HG02938 (cell line): ENCODE measurements around the gene WDR45.

Source experiments
- ATAC-seq: cut with Tn5 transposase; IDR thresholded peaks from one replicate; pipeline ENCODE4 v1.9.1; 2021; ENCODE audit warnings: mild to moderate bottlenecking, moderate library complexity; ENCODE audit not compliant: unreplicated experiment

Gene WDR45

DNA sequence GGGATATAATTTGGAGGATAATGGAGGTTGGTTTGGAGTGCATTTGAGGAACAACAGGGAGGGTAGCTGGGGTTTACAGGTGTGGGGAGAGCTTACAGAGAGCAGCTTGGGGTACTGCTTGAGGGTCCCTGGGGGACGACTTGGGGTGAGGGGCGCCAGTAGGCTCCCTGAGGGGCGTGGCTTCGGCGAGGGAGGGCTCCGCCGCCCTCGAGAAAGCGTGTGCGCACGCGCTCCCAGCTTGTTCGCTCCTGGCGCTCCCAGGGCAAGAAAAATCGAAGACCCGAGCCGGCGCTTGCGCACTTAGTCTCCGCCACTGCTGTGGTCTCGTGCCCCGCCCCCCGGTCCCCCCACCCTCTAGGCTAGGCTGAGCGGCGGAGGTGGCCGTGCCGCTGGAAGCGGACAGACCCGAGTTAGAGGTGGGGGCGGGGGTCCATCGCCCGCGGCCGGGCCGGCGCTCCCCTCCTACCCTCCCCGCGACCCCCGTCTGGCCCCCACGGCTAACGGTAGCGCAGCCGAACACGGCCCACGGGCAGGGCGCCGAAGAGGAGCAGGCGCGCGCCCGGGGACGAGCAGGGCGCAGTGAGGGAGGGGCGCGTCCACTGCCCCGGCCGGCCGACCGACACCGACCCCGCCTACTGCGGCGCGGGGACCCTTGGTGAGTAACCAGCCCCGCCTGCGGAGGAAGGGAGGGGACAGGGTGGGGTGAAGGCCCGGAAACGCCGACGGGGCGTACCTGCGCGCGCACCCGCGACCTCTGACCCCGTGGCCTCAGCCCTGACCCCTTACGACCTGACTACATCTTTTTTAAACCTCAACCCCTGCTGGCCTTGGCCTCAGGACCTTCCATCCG lies 26.2 kb downstream of the WDR45 start:
- no peak for ATAC-seq

DNA sequence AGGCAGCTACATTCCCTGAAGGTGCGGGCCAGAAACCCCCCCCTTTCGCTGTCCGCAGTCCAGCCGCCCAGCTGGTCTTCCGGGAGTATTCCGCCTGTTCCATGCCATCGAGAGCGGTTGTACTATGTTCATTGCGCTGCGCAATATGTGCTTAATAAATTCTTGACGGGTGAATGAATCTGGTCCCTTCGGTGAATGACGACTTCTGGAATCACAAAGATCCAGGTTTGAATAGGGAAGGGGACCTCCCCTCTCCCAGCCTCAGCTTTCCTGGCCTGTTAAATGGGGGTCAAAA lies 35.8 kb downstream of the WDR45 start:
- no peak for ATAC-seq

DNA sequence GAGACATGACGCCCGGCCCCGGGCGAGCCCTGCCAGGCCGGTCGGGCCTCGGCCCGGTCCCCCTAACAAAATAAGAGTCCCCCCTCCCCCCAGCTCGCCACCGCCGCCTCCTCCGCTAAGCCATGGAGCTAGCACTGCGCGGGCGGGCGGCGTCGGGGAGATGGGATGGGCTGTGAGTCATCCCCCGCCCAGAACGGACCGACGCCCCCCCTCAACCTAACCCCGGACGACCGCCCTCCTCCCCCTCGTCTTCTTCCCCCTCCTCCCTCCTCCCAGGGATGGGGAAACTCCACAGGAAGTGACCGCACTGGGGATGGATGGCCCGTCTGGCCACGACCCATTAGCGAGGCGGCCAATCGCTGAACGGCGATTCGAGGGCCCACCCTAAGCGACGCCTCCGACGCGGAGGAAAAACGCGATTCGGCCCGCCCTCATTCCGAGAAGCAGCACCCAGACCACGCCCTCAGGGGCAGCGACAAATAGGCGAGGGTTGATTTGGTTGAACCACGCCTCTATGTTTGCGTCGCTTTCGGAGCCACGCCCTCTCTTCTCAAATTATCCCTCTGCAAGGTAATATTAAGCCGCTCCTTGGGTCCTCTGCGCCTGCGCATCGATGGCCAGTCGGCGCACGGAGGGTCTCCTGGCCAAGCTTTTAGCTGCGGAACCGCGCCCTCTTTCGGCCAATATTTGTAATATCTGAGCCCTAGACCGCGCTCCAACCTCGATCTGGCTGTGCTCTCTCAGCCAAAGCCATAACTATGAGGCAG lies 36.3 kb downstream of the WDR45 start, which contains the start of gene TFE3:
TSS of gene TFE3 (minus strand) at position 138 of the 767 bp plus-strand sequence. CDS start at position 7, 131 bp downstream.
- peak; percentile 84 for ATAC-seq

DNA sequence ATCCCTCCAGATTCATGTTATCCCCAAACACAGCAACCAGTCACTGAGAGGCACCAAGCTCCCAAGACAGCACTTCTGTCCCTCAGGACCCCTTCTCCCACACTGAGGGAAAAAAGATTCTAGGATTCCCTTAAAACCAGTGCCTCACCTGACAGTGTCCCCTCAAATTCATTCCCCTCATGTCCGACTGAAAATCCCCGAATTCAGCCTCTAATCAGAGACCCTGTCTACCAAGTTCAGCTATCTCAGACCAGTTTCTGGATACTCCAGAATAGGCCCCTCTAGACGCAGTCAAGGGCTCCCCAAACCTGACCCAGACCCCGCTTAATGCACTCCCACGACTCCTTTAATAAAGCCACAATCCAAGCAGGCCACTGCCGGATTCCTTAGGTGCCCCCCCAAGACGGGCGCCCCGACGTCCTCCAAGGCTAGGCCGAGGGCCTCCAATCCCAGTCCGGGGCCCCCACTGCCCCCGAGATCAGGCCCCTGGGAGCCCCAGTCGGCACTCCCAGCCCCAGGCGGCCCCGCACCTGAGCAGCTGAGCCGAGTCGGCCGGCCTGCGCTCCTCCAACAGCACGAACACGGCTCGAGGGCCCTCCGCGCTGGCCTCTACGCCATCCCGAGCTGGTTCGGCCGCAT lies 37.0 kb downstream of the WDR45 start:
- peak; percentile 3 for ATAC-seq

DNA sequence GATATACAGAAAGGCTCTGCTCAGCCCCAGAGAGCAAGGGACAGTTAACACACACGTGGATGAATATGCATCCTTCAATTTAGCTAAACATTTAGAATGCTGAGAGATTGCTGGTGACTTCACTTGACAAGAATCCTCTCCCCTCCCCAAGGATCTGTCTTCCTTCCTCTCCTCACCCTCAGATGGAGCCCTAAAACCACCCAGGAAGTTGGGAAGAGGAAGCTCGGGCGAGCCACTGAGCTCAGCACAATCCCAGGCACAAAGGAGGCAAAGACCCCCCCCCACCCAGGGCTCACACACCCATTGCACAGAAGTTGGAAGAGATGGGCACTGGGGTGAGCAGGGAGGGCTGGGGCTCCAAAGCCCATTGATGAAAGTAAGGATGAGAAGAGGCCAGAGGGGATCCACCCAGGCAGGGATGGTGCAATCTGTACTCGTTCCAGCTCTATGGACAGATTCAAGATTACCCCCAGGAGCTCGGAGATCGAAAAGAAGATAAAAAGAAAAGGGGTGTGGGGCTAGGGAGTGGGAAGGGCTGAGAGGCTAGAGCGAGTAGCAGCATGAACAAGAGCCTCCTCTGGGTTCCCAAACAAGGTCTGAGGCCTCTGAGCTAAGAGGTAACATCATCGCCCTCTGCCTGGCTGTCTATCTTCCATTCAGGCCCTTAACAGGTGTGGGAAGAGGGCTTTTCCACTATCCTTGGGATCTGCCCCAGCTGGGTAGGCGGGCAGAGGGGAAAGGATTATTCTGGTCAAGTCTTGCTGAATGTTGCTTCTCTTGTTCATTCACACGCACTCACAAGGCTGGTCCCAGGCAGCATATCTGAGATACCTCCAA lies 37.7 kb downstream of the WDR45 start:
- ATAC-seq = no peak

DNA sequence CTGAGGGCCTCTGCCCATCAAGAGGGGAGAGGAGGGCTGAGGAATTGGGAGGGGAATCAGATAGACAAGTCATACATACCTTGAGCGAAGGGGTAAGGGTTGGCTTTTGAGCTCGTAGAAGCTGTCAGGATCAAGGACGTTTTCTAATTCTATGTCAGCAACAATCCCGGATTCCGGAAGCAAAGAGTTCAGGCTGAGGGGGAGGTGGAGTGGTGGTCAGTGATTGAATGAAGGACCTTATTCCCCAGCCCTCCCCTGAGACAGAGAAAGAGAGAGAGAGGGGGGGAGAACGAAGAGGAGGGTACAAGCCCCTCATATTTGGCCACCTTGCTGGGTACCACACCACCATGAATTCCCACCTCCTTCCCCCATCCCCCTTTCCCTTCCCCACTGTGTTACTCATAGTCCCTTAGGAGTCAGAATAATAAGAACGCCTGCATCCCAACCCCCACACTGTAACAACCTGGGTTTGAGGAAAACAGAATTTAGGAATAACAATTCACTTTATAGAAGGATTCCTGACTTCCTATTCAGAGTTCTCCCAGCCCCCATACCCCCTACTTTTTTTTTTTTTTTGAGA lies 39.2 kb downstream of the WDR45 start:
- ATAC-seq = no peak

DNA sequence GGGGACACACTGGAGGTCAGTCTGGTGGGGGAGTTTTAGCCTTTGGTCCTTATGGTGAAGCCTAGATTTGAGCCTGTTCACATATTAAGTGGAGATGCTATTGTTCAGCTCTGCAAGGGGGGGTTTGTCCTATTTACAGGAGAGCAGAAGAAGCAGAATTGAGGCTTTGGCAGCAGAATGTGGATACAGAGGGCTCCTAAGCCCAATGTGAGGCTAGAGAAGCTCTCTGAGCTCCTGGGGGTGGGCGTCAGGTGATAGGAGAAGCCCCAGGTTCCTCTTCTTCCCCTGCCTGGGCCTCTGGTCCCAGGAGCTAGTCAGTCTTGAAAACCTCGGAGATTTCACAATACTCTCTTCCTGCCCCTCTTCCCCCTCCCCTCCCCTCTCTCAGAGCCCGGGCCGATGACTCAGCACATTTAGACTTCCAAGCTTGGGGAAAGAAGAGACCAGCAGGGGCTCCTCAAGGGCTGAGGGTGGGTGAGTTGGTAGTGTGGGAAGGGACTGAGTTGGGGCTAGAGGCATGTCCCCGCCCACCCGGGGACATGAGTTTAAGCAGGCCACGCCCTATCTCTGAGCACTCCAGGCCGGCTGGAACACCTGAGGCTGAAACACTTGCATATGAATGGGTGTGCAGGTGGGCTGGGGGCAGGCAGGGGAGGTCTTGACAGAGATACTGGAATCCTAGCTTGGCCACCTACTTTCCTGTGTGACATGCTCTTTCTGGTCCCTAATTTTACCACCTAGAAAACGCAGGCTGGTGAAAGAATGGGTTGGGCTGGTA lies 39.9 kb downstream of the WDR45 start:
- no peak for ATAC-seq

DNA sequence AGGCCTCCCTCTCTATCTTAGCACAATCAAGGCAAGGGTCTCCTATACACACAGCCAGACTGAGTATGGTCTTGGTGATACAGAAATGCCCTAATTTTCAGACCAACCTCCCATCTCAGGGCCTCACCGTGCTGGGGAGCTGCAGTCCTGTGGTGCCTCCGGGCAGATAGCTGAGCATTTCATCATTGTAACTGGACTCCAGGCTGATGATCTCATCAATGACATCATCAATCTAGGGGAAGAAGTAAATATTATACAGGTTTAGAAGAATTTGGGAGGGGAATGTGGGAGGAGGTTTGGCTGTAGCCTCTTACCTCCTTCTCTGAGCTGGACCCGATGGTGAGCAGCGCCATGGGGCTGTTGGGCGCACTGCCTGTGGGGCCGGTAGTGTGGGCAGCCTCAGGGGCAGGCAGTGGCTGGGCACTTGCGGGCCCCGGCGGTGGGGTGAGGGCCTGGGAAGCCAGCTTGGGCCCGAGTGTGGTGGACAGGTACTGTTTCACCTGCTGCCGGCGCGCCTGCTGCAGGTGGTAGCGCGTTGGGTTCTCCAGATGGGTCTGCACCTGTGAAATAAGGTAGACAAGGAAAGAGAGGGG lies 41.7 kb downstream of the WDR45 start:
- no peak for ATAC-seq

DNA sequence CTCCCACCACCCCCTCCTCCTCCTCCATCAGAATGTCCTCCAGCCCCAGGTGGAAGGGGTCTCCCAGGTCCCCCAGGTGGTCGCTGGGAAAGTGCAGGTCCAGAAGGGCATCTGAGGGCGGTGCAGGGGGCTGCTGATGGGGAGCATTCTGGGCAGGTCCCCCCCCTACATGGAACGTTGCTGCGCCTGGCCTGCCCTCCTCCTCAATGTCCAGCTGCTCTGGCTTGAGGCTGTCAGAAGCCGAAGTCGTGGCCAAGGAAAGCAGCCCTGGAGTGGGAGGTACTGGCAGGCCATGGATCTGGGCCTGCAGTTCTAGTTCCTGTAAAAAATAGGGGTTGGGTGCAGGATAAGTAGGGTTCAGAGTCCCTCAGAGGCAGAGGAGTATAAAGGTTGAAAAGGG lies 49.4 kb downstream of the WDR45 start:
- no peak for ATAC-seq

DNA sequence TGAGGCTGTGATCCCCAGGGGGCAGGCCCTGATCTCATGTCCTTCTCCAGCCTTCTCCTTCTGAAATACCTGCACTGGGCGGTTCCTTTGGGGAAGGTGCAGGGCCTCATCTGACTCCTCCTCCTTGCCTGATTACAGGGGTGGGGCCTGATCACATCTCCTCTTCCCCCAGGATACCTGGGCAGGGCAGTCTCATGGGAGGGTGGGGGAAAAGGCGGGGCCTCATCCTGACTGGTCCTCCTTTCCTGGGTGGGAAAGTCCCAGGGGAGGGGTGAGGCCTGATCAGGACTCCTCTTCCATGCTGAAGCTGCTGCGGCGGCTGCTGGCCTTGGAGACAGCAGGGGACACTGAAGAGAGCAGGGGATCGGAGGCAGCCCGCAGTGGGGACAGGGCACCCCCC lies 49.8 kb downstream of the WDR45 start:
- no peak for ATAC-seq
